HEK293 (cell line): ENCODE data around the gene RANBP10.

Experiments
- CTCF ChIP-seq: fragments of 450-650 bp; formaldehyde crosslinking; IDR thresholded peaks from 2 replicates; pipeline ENCODE4 v1.5.1; 2016; ENCODE audit warnings: missing biosample characterization, missing genetic modification characterization
- HOXA7 ChIP-seq: sonication (generic); formaldehyde crosslinking; IDR thresholded peaks from 2 replicates; pipeline ENCODE4 v1.8.1; 2022; ENCODE audit warnings: missing genetic modification reagents, borderline replicate concordance
- SETDB1 ChIP-seq: IDR thresholded peaks from one replicate; pipeline ENCODE4 v1.6.1; 2017; ENCODE audit warnings: mild to moderate bottlenecking, low read length, moderate library complexity, mixed read lengths; ENCODE audit not compliant: insufficient read length
- ZBTB11 ChIP-seq: fragments of 450-650 bp; formaldehyde crosslinking; conservative IDR thresholded peaks from 2 replicates; pipeline ENCODE4 v1.5.1; 2016; ENCODE audit warnings: low read depth, missing biosample characterization, missing genetic modification characterization
- ZFP37 ChIP-seq: fragments of 450-650 bp; formaldehyde crosslinking; IDR thresholded peaks from 2 replicates; pipeline ENCODE4 v1.5.1; 2016; ENCODE audit warnings: missing biosample characterization, missing genetic modification characterization
- ZNF148 ChIP-seq: fragments of 450-650 bp; formaldehyde crosslinking; IDR thresholded peaks from 2 replicates; pipeline ENCODE4 v1.5.0; 2017; ENCODE audit warnings: missing biosample characterization, missing genetic modification characterization, borderline replicate concordance
- ZNF155 ChIP-seq: fragments of 450-650 bp; formaldehyde crosslinking; IDR thresholded peaks from 2 replicates; pipeline ENCODE4 v1.5.1; 2016; ENCODE audit warnings: missing biosample characterization, missing genetic modification characterization
- ZNF175 ChIP-seq: fragments of 450-650 bp; formaldehyde crosslinking; IDR thresholded peaks from 2 replicates; pipeline ENCODE4 v1.5.1; 2016; ENCODE audit warnings: missing biosample characterization, missing genetic modification characterization
- ZNF202 ChIP-seq: fragments of 450-650 bp; formaldehyde crosslinking; IDR thresholded peaks from 2 replicates; pipeline ENCODE4 v1.5.1; 2016; ENCODE audit warnings: missing biosample characterization, missing genetic modification characterization, borderline replicate concordance
- ZNF223 ChIP-seq: fragments of 450-650 bp; formaldehyde crosslinking; IDR thresholded peaks from 2 replicates; pipeline ENCODE4 v1.5.1; 2016; ENCODE audit warnings: missing biosample characterization, missing genetic modification characterization
- ZNF394 ChIP-seq: fragments of 450-650 bp; formaldehyde crosslinking; IDR thresholded peaks from 2 replicates; pipeline ENCODE4 v1.5.1; 2016; ENCODE audit warnings: missing biosample characterization, missing genetic modification characterization, mild to moderate bottlenecking, moderate library complexity, borderline replicate concordance
- ZNF426 ChIP-seq: fragments of 450-650 bp; formaldehyde crosslinking; IDR thresholded peaks from 2 replicates; pipeline ENCODE4 v1.5.1; 2017; ENCODE audit warnings: missing biosample characterization, missing genetic modification characterization, mild to moderate bottlenecking, inconsistent platforms, moderate library complexity
- ZNF501 ChIP-seq: fragments of 450-650 bp; formaldehyde crosslinking; IDR thresholded peaks from 2 replicates; pipeline ENCODE4 v1.5.1; 2016; ENCODE audit warnings: missing biosample characterization, missing genetic modification characterization
- ZNF654 ChIP-seq: fragments of 450-650 bp; formaldehyde crosslinking; IDR thresholded peaks from 2 replicates; pipeline ENCODE4 v1.5.1; 2016; ENCODE audit warnings: low read depth, missing biosample characterization, missing genetic modification characterization

GRCh38 chr16:67749436-67750078, 56.8 kb downstream of the RANBP10 start:
- TF ChIP-seq ZNF202 (tag by site-specific recombination) (no peak), ZNF501 (tag by site-specific recombination) (no peak), SETDB1 (no peak), CTCF (tag by site-specific recombination) (no peak), ZNF223 (tag by site-specific recombination) (no peak), ZBTB11 (no peak), ZNF148 (tag by site-specific recombination) (no peak), ZNF155 (tag by site-specific recombination) (no peak), HOXA7 (CRISPR knock-in tag) (no peak), ZNF654 (no peak), ZNF426 (no peak), ZFP37 (tag by site-specific recombination) (no peak), ZNF394 (tag by site-specific recombination) (no peak), ZNF175 (tag by site-specific recombination) (no peak)
